Measurements from ENCODE around the gene POU1F1.

DNA sequence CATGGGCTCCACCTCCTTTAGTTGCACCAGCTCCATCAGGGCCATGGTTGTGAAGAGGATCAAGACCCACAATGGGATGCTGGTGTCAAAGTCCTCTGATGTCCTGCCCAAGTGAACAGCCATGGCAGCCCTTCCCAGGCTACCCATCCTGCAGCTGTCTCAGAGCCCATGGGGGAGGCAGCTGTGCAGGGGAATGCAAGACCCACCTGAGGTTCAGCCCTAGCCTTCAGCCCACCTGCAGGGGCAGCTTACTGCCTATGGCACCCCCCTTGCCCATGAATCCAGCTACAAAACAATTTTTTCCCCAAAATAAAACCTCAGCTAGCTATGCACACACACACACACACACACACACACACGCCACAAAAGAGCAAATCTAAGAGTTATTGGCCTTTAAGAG, 48.2 kb upstream of the POU1F1 start:
- TF ChIP-seq, protein P1, sequence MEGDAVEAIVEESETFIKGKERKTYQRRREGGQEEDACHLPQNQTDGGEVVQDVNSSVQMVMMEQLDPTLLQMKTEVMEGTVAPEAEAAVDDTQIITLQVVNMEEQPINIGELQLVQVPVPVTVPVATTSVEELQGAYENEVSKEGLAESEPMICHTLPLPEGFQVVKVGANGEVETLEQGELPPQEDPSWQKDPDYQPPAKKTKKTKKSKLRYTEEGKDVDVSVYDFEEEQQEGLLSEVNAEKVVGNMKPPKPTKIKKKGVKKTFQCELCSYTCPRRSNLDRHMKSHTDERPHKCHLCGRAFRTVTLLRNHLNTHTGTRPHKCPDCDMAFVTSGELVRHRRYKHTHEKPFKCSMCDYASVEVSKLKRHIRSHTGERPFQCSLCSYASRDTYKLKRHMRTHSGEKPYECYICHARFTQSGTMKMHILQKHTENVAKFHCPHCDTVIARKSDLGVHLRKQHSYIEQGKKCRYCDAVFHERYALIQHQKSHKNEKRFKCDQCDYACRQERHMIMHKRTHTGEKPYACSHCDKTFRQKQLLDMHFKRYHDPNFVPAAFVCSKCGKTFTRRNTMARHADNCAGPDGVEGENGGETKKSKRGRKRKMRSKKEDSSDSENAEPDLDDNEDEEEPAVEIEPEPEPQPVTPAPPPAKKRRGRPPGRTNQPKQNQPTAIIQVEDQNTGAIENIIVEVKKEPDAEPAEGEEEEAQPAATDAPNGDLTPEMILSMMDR (conservative IDR thresholded peaks at IDR 0.05 in 1 of 2, IDR thresholded peaks at IDR 0.05 in 1 of 2; ENCODE audit: extremely low read depth in 1 of 2, insufficient read depth in 1 of 2, low read depth in 1 of 2, low read length in 2 of 2) = no peak
- TF ChIP-seq EZH2 (IDR thresholded peaks at IDR 0.05; ENCODE audit: borderline replicate concordance, low read length) = no peak
